Measurements from ENCODE around the gene NOLC1. TPM values are rescaled to one million over a fixed set of nuclear protein-coding genes. Genes with fewer than 3 reads are reported as not detected.

Gene NOLC1
- total and polyA plus RNA-seq, 2 experiments from 2014 or later = 30.7 to 43.4 TPM

GRCh38 chr10:102167861-102168260, 15.7 kb downstream of the NOLC1 start:
- no peaks in the 10 kb centered on the region for H3K4me1 ChIP-seq (ENCODE audit: insufficient read depth)
- TF ChIP-seq EZH2 (IDR thresholded peaks at IDR 0.05; ENCODE audit: insufficient read depth, poor library complexity, severe bottlenecking) = no peak
- TF ChIP-seq EZH2phosphoT487 (IDR thresholded peaks at IDR 0.05; ENCODE audit: insufficient read depth, low read depth) = no peak
- no peaks in the 10 kb centered on the region for H3K79me2 ChIP-seq (ENCODE audit: insufficient read depth)
- H3K9me2 ChIP-seq (ENCODE audit: insufficient read depth) = no peaks in the 10 kb centered on the region
- H3K27me3 ChIP-seq (replicated peaks; ENCODE audit: insufficient read depth) = no peaks in the 10 kb centered on the region
- no peak overlapping the region for H3K4me3 ChIP-seq
- H2AFZ ChIP-seq = no peak overlapping the region
- 0 to 5% methylated on average over 1 of the region's 1 CpG for WGBS, 2 experiments (ENCODE audit: low coverage in 1 of 2, low lambda C conversion rate in 2 of 2, missing lambda C conversion rate in 2 of 2)
- no peak overlapping the region for H3K9ac ChIP-seq
- H3K27ac ChIP-seq = no peak overlapping the region
- H3F3A ChIP-seq (ENCODE audit: insufficient read depth) = peaks cover 33% of the 10 kb centered on the region
- in situ Hi-C loops (cut with MboI) = no loop called here
- H3K9me3 ChIP-seq (ENCODE audit: low read depth) = no peaks in the 10 kb centered on the region
- no peaks in the 10 kb centered on the region for H4K20me1 ChIP-seq (ENCODE audit: insufficient read depth)
- H3K36me3 ChIP-seq (ENCODE audit: low read depth) = peaks cover 15% of the 10 kb centered on the region; the same call in 1 of the 2 replicates
- no peak overlapping the region for H3K4me2 ChIP-seq (ENCODE audit: unreplicated experiment)
- peak; percentile 61 for DNase-seq

GRCh38 chr10:102170602-102171001, 18.4 kb downstream of the NOLC1 start:
- in situ Hi-C loops (cut with MboI) = no loop called here
- H3K36me3 ChIP-seq (ENCODE audit: low read depth) = no peaks in the 10 kb centered on the region
- no peak overlapping the region for H3K9ac ChIP-seq
- no peaks in the 10 kb centered on the region for H3K27me3 ChIP-seq (replicated peaks; ENCODE audit: insufficient read depth)
- H3K9me2 ChIP-seq (ENCODE audit: insufficient read depth) = no peaks in the 10 kb centered on the region
- 0 out of 2 replicates have a peak, but pooled peaks cover 6% of the 10 kb centered on the region for H3K4me1 ChIP-seq (ENCODE audit: insufficient read depth)
- DNase-seq = no peak
- no peak overlapping the region for H3K4me2 ChIP-seq (ENCODE audit: unreplicated experiment)
- H3K4me3 ChIP-seq = no peak overlapping the region
- TF ChIP-seq EZH2phosphoT487 (IDR thresholded peaks at IDR 0.05; ENCODE audit: insufficient read depth, low read depth) = no peak
- TF ChIP-seq EZH2 (IDR thresholded peaks at IDR 0.05; ENCODE audit: insufficient read depth, poor library complexity, severe bottlenecking) = no peak
- peaks cover 21% of the 10 kb centered on the region for H3F3A ChIP-seq (ENCODE audit: insufficient read depth)
- H4K20me1 ChIP-seq (ENCODE audit: insufficient read depth) = no peaks in the 10 kb centered on the region
- H3K27ac ChIP-seq = no peak overlapping the region
- 0 out of 2 replicates have a peak overlapping the region, but pooled peaks have one; percentile 84 for H2AFZ ChIP-seq
- WGBS, 2 experiments (ENCODE audit: low coverage in 1 of 2, low lambda C conversion rate in 2 of 2, missing lambda C conversion rate in 2 of 2) = 90 to 95% methylated on average over 3 of the region's 3 CpGs
- no peaks in the 10 kb centered on the region for H3K9me3 ChIP-seq (ENCODE audit: low read depth)
- no peaks in the 10 kb centered on the region for H3K79me2 ChIP-seq (ENCODE audit: insufficient read depth)

GRCh38 chr10:102172288-102172687, 20.1 kb downstream of the NOLC1 start:
- Histone ChIP-seq H3K9me3 (ENCODE audit: low read depth) (no peaks in the 10 kb centered on the region), H3F3A (ENCODE audit: insufficient read depth) (peaks cover 8% of the 10 kb centered on the region), H3K79me2 (ENCODE audit: insufficient read depth) (no peaks in the 10 kb centered on the region), H3K4me1 (ENCODE audit: insufficient read depth) (0 out of 2 replicates have a peak, but pooled peaks cover 7% of the 10 kb centered on the region), H2AFZ (no peak overlapping the region), H3K27ac (no peak overlapping the region), H3K27me3 (replicated peaks; ENCODE audit: insufficient read depth) (no peaks in the 10 kb centered on the region), H3K4me3 (no peak overlapping the region), H3K4me2 (ENCODE audit: unreplicated experiment) (no peak overlapping the region), H3K9me2 (ENCODE audit: insufficient read depth) (no peaks in the 10 kb centered on the region), H3K9ac (no peak overlapping the region), H3K36me3 (ENCODE audit: low read depth) (no peaks in the 10 kb centered on the region), H4K20me1 (ENCODE audit: insufficient read depth) (no peaks in the 10 kb centered on the region)
- TF ChIP-seq EZH2 (IDR thresholded peaks at IDR 0.05; ENCODE audit: insufficient read depth, poor library complexity, severe bottlenecking) (no peak), EZH2phosphoT487 (IDR thresholded peaks at IDR 0.05; ENCODE audit: insufficient read depth, low read depth) (no peak)
- 86% methylated on average over 8 of the region's 8 CpGs for WGBS, 2 experiments (ENCODE audit: low coverage in 1 of 2, low lambda C conversion rate in 2 of 2, missing lambda C conversion rate in 2 of 2)
- DNase-seq = no peak
- in situ Hi-C loops (cut with MboI) = no loop called here

- peaks cover 3% of the 10 kb centered on the region; the same call in 1 of the 2 replicates for H3K27me3 ChIP-seq (replicated peaks; ENCODE audit: insufficient read depth)
- no peaks in the 10 kb centered on the region for H4K20me1 ChIP-seq (ENCODE audit: insufficient read depth)
- DNase-seq = peak; percentile 82
- H3F3A ChIP-seq (ENCODE audit: insufficient read depth) = no peaks in the 10 kb centered on the region
- in situ Hi-C loops (cut with MboI) = no loop called here
- no peaks in the 10 kb centered on the region for H3K9me2 ChIP-seq (ENCODE audit: insufficient read depth)
- peak overlapping the region; percentile 84 for H2AFZ ChIP-seq
- H3K36me3 ChIP-seq (ENCODE audit: low read depth) = no peaks in the 10 kb centered on the region
- no peak for TF ChIP-seq EZH2 (IDR thresholded peaks at IDR 0.05; ENCODE audit: insufficient read depth, poor library complexity, severe bottlenecking)
- WGBS, 2 experiments (ENCODE audit: low coverage in 1 of 2, low lambda C conversion rate in 2 of 2, missing lambda C conversion rate in 2 of 2) = 18 to 26% methylated on average over 4 of the region's 4 CpGs
- H3K27ac ChIP-seq = peak overlapping the region; percentile 56
- no peaks in the 10 kb centered on the region for H3K9me3 ChIP-seq (ENCODE audit: low read depth)
- 0 out of 2 replicates have a peak, but pooled peaks cover 7% of the 10 kb centered on the region for H3K4me1 ChIP-seq (ENCODE audit: insufficient read depth)
- H3K4me2 ChIP-seq (ENCODE audit: unreplicated experiment) = no peak overlapping the region
- no peak overlapping the region for H3K4me3 ChIP-seq
- H3K9ac ChIP-seq = peak overlapping the region; percentile 27
- H3K79me2 ChIP-seq (ENCODE audit: insufficient read depth) = no peaks in the 10 kb centered on the region
Observed at GRCh38 chr10:102175415-102175814, 23.2 kb downstream of the NOLC1 start.

GRCh38 chr10:102184606-102185005, 32.4 kb downstream of the NOLC1 start:
- no peaks in the 10 kb centered on the region for H3K9me2 ChIP-seq (ENCODE audit: insufficient read depth)
- no peaks in the 10 kb centered on the region for H3K27me3 ChIP-seq (replicated peaks; ENCODE audit: insufficient read depth)
- H3K4me3 ChIP-seq = no peak overlapping the region
- no peaks in the 10 kb centered on the region for H3K4me1 ChIP-seq (ENCODE audit: insufficient read depth)
- in situ Hi-C loops (cut with MboI) = no loop called here
- DNase-seq = no peak
- WGBS, 2 experiments (ENCODE audit: low coverage in 1 of 2, low lambda C conversion rate in 2 of 2, missing lambda C conversion rate in 2 of 2) = 80 to 83% methylated on average over 2 of the region's 2 CpGs
- H3K9me3 ChIP-seq (ENCODE audit: low read depth) = no peaks in the 10 kb centered on the region
- TF ChIP-seq EZH2 (IDR thresholded peaks at IDR 0.05; ENCODE audit: insufficient read depth, poor library complexity, severe bottlenecking) (no peak), EZH2phosphoT487 (IDR thresholded peaks at IDR 0.05; ENCODE audit: insufficient read depth, low read depth) (no peak)
- H3K9ac ChIP-seq = no peak overlapping the region
- H3K4me2 ChIP-seq (ENCODE audit: unreplicated experiment) = no peak overlapping the region
- H4K20me1 ChIP-seq (ENCODE audit: insufficient read depth) = no peaks in the 10 kb centered on the region
- H3K79me2 ChIP-seq (ENCODE audit: insufficient read depth) = no peaks in the 10 kb centered on the region
- no peak overlapping the region for H2AFZ ChIP-seq
- no peak overlapping the region for H3K27ac ChIP-seq
- H3K36me3 ChIP-seq (ENCODE audit: low read depth) = no peaks in the 10 kb centered on the region
- 0 out of 2 replicates have a peak, but pooled peaks cover 3% of the 10 kb centered on the region for H3F3A ChIP-seq (ENCODE audit: insufficient read depth)
